Progenitor cell of endocrine pancreas (in vitro differentiated cells): ENCODE measurements around the gene TMEM170B. TPM values are rescaled to one million over a fixed set of nuclear protein-coding genes. Genes with fewer than 3 reads are reported as not detected.

ENCODE experiments used
- DNase-seq: peaks from one replicate; pipeline ENCODE4 v3.0.0; 2021; ENCODE audit warnings: low spot score; ENCODE audit not compliant: unreplicated experiment
- H3K27ac Mint-ChIP-seq: 2 replicates; pipeline ENCODE4 v1.8.0; 2021; ENCODE audit warnings: mild to moderate bottlenecking, moderate library complexity, mixed read lengths
- H3K27me3 Mint-ChIP-seq: 2 replicates; pipeline ENCODE4 v1.8.0; 2021; ENCODE audit warnings: mixed read lengths
- H3K36me3 Mint-ChIP-seq: 2 replicates; pipeline ENCODE4 v1.8.0; 2022; ENCODE audit warnings: mixed read lengths; ENCODE audit not compliant: insufficient read depth
- H3K4me1 Mint-ChIP-seq: 2 replicates; pipeline ENCODE4 v1.8.0; 2021; ENCODE audit warnings: low read depth, mixed read lengths
- H3K4me3 Mint-ChIP-seq: 2 replicates; pipeline ENCODE4 v1.8.0; 2021; ENCODE audit warnings: low read depth, mild to moderate bottlenecking, moderate library complexity, mixed read lengths
- H3K9me3 Mint-ChIP-seq: 2 replicates; pipeline ENCODE4 v1.8.0; 2021; ENCODE audit warnings: low read depth, mixed read lengths
- CTCF ChIP-seq: fragments of 200-600 bp; sonication (generic); IDR thresholded peaks from one replicate; pipeline ENCODE4 v1.5.0; 2021; ENCODE audit warnings: antibody characterized with exemption, mild to moderate bottlenecking; ENCODE audit not compliant: unreplicated experiment
- long read RNA-seq: library from polyadenylated mRNA; unstranded; transcript quantifications from one replicate; pipeline ENCODE4 v2.0.0, GENCODE V29; 2020
- total RNA-seq: library from RNA; stranded (reverse); gene quantifications from 2 replicates; pipeline ENCODE4 v1.2.1, GENCODE V29; 2021

TMEM170B gene
- 7.3 and 7.6 TPM in 2 replicates for total RNA-seq
- long read RNA-seq, partial matches to known transcripts = 1 of 1 reads
- long read RNA-seq, other reads (novel, unspliced or antisense) = 0 of 1 reads

DNA sequence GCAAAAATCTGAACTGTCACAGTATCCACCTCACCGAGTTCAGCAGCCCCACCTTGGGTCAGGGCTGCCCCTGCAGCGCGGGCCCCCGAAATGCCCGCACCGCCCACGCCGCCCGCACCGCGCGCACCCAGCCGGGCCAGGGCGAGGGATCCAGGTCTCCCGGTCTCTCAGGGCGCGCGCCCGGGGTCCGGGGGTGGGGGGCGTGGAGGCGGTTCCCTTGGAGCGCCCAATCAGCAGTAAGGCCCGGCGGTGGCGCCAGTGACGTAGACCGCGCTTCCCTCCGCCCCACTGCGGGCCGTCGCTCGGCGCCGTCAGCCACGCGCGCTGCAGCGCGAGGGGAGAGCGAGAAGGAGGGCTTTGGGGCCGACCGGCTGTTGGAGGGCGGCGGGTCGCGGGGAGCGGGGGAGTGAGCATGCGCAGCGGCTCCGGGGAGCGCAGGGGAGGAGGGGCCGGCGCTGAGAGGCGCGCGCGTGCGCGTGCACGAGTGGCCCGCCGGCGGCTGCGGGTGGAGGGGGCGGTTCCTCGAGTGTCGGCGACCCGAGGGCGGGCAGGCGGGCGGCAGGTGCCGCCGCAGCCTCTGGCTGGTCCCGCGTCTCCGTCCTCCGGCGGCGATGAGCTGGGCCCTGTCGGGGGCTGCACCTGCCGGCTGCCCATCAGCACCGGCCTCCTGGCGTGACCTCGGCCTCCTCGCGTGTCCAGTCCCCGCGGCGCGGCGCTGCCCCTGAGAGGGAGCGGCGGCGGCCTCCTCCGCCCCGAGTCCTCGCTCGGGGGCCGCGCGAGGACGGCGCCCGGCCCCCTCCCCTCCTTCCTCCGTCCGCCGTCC, at the start of gene TMEM170B:
Gene TMEM170B (plus strand): TSS at position 521 of the 823 bp plus-strand sequence. CDS start 529 bp downstream, outside the sequence.
- TF ChIP-seq CTCF = no peak
- Mint-ChIP-seq H3K36me3 (no peaks in the 10 kb centered on the region), H3K27ac (peak within 1 kb of the TSS; percentile 70), H3K4me3 (peak within 1 kb of the TSS; percentile 81), H3K27me3 (peaks cover 11% of the 10 kb centered on the region), H3K9me3 (no peaks in the 10 kb centered on the region), H3K4me1 (peaks cover 11% of the 10 kb centered on the region)
- peak; percentile 94 for DNase-seq

DNA sequence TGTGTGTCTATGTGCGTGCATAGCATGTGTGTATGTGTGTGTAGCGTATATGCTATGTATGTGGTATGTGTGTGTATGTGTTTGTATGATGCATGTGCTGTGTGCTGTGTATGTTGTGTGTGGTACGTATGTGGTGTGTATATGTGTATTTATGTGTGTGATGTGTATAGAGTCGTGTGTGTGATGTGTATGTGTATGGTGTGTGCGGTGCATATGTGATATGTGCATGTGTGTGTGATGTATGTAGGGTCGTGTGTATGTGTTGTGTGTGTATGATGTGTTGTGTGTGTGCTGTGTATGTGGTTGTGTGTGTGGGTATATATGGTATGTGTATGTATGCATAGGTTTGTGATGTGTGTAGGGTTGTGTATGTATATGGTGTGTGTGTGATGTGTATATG, 46.6 kb upstream of the TMEM170B start:
- H3K9me3 Mint-ChIP-seq = peaks cover 3% of the 10 kb centered on the region
- no peak overlapping the region for H3K4me3 Mint-ChIP-seq
- no peaks in the 10 kb centered on the region for H3K36me3 Mint-ChIP-seq
- H3K27ac Mint-ChIP-seq = no peak overlapping the region
- H3K27me3 Mint-ChIP-seq = peaks cover 14% of the 10 kb centered on the region
- TF ChIP-seq CTCF = no peak
- DNase-seq = no peak
- H3K4me1 Mint-ChIP-seq = peaks cover under 1% of the 10 kb centered on the region

DNA sequence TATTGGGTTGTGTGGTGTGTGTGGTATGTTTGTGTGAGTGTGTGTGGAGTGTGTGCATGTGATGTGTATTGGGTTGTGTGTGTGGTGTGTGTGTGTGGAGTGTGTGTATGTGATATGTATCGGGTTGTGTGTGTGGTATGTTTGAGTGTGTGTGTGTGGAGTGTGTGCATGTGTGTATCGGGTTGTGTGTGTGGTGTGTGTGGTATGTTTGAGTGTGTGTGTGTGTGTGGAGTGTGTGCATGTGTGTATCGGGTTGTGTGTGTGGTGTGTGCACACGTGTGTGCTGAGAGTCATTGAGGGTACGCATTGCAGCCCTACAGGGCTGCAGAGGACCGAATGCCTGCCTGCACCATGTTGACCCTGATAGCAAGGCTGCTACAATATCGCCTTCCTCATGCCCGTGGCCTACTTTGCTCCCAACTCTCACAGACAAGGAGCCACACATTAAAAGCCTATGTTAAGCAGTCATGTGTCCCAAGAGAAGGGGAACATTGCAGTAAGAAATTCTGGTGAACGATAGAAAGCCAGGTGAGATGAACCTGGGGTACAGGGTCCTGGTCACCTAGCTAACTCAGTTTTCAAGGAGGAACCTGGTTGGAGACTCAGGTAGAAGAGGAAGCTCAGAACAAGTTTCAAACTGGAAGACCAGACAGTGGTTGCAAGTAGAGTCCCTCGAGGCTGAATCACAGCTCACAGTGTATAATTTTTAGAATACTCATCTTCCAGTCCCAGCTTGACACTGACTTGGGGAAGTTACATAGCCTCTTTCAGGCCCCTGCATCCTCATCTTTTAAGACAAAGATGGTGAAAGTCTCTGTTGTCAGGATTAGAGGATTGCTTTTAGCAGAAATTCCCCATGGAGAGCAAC, 45.7 kb upstream of the TMEM170B start:
- no peaks in the 10 kb centered on the region for H3K4me1 Mint-ChIP-seq
- no peak for TF ChIP-seq CTCF
- DNase-seq = no peak
- no peak overlapping the region for H3K4me3 Mint-ChIP-seq
- H3K9me3 Mint-ChIP-seq = peaks cover 3% of the 10 kb centered on the region
- H3K27me3 Mint-ChIP-seq = peaks cover 10% of the 10 kb centered on the region
- no peak overlapping the region for H3K27ac Mint-ChIP-seq
- H3K36me3 Mint-ChIP-seq = no peaks in the 10 kb centered on the region

GRCh38 chr6:11492464-11493290, 44.9 kb upstream of the TMEM170B start:
- Mint-ChIP-seq H3K27ac (no peak overlapping the region), H3K4me1 (no peaks in the 10 kb centered on the region), H3K4me3 (no peak overlapping the region), H3K9me3 (peaks cover 3% of the 10 kb centered on the region), H3K36me3 (no peaks in the 10 kb centered on the region), H3K27me3 (peaks cover 11% of the 10 kb centered on the region)
- DNase-seq = no peak
- TF ChIP-seq CTCF = no peak
